Panc1 (cell line): Measurements from ENCODE around the gene MRC2. TPM values are rescaled to one million over a fixed set of nuclear protein-coding genes. Genes with fewer than 3 reads are reported as not detected.

Experiments
- ATAC-seq: fragments of 200-7000 bp; cut with Tn5 transposase; 2 replicates; pipeline ENCODE4 v1.9.1; 2020; ENCODE audit warnings: mild to moderate bottlenecking, moderate library complexity
- BruUV-seq: library from RNA; stranded (reverse); fragments of 400-500 nt; replicated peaks from 2 replicates; lab custom pipeline; 2021; lab: Mats Ljungman, UMichigan
- CTCF ChIA-PET: fragments of 300-600 bp; sonication (Branson Sonifier 250); formaldehyde crosslinking; loops from one replicate; lab custom pipeline; 2022; ENCODE audit warnings: antibody characterized with exemption; lab: Charles Lee
- POLR2A ChIA-PET: fragments of 300-600 bp; sonication (Branson Sonifier 250); formaldehyde crosslinking; loops from one replicate; lab custom pipeline; 2022; ENCODE audit warnings: antibody characterized with exemption; lab: Charles Lee
- DNase-seq: peaks from one replicate; pipeline ENCODE4 v3.0.0-alpha.2; 2010; ENCODE audit warnings: low read depth, low spot score
- H3K27ac ChIP-seq: 2 replicates; pipeline ENCODE4 v1.5.1; 2011; ENCODE audit warnings: mild to moderate bottlenecking, low read length, inconsistent platforms
- H3K27me3 ChIP-seq: fragments of 200-500 bp; sonication (Bioruptor generic); 2 replicates; pipeline ENCODE4 v1.6.0; 2014; ENCODE audit warnings: low read length, inconsistent platforms; ENCODE audit not compliant: control insufficient read depth, insufficient read depth
- H3K36me3 ChIP-seq: fragments of 200-500 bp; sonication (Bioruptor generic); 2 replicates; pipeline ENCODE4 v1.5.1; 2014; ENCODE audit warnings: inconsistent platforms, mild to moderate bottlenecking, low read length, moderate library complexity; ENCODE audit not compliant: control insufficient read depth, insufficient read depth
- H3K4me1 ChIP-seq: 2 replicates; pipeline ENCODE4 v1.5.1; 2011; ENCODE audit warnings: inconsistent platforms, mild to moderate bottlenecking, low read length, moderate library complexity; ENCODE audit not compliant: control insufficient read depth, insufficient read depth
- H3K4me3 ChIP-seq, 2 experiments: 2 replicates each; pipeline ENCODE4 v1.5.1; 2011 to 2012; ENCODE audit warnings: low read depth in 2 of 2, low read length in 2 of 2, mild to moderate bottlenecking in 2 of 2, inconsistent platforms in 1 of 2, moderate library complexity in 1 of 2
- H3K9me3 ChIP-seq: fragments of 200-500 bp; sonication (Bioruptor generic); 2 replicates; pipeline ENCODE4 v1.5.1; 2014; ENCODE audit warnings: low read depth, mild to moderate bottlenecking, inconsistent platforms, low read length, moderate library complexity; ENCODE audit not compliant: control insufficient read depth, insufficient read depth
- CTCF ChIP-seq: fragments of 450-650 bp; IDR thresholded peaks from 2 replicates; pipeline ENCODE4 v1.5.1; 2017; ENCODE audit warnings: mild to moderate bottlenecking
- POLR2AphosphoS5 ChIP-seq: IDR thresholded peaks from 2 replicates; pipeline ENCODE4 v1.6.1; 2012; ENCODE audit warnings: mild to moderate bottlenecking, low read depth, low read length, moderate library complexity
- SIN3A ChIP-seq: IDR thresholded peaks from 2 replicates; pipeline ENCODE4 v1.6.1; 2012; ENCODE audit warnings: low read depth, mild to moderate bottlenecking, low read length, moderate library complexity, borderline replicate concordance; ENCODE audit not compliant: insufficient read depth
- TCF7L2 ChIP-seq: IDR thresholded peaks from 2 replicates; pipeline ENCODE4 v1.6.1; 2011; ENCODE audit warnings: mild to moderate bottlenecking, low read depth, low read length, inconsistent platforms
- in situ Hi-C: cut with HindIII; loops from 2 replicates; pipeline ENCODE4 v1.10.0; 2016; ENCODE audit warnings: low sequenced_read_pairs, low pct_unique_long_range_greater_than_20kb
- intact Hi-C: fragments of 100-400 bp; cut with micrococcal nuclease; formaldehyde crosslinking; loops from one replicate; pipeline ENCODE4 v1.10.0; 2022; ENCODE audit not compliant: unreplicated experiment
- total RNA-seq: library from RNA; stranded (reverse); gene quantifications from one replicate; pipeline ENCODE4 v1.2.1, GENCODE V29; 2021; ENCODE audit not compliant: unreplicated experiment
- TF ChIP-seq, protein P1 (sequence below), 2 experiments: IDR thresholded peaks; 2 replicates each; pipeline ENCODE4 v1.6.1; 2011 to 2012; ENCODE audit warnings: low read depth in 2 of 2, control low read depth in 1 of 2, low read length in 1 of 2, mild to moderate bottlenecking in 1 of 2, moderate library complexity in 1 of 2; ENCODE audit not compliant: insufficient read depth in 1 of 2

Gene MRC2
- total RNA-seq, 1 experiment from 2014 or later, result 120 TPM

DNA sequence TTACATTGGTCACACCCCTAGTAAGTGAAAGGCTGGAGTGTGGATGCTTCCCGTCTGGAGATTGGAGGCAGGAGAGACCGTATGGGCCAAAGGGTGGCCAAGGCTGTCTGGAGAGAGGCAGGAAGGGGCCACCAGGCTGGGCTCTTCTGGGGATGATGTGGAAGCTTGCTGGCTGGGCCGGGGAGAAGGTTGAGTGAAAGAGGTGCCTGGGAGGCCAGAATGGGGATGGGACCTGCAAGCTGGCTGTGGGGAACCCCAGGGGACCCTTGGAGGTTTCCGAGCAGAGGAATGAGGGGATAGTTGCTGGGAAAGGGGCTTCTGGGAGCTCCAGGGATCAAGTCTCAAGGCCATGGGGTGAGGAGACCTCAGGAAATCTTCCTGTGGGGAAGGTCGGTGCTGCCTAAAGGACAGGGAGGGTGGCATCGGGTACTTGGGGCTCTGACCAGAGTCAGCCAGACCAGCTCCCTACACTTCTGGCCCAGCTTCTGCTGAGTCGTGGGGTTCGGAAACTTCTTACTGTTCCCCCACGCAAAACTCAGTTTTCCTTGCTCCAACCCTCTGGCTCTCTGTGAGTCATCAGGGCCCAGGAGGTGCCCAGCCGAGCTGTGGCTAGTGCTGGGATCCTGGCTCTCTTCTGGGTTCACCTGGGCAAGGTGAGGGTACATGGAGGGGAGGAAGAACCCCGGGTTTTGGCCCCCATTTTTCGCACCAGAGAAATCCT lies 3.1 kb downstream of the MRC2 start:
- ChIA-PET POLR2A (no interaction called here), CTCF (no interaction called here)
- TF ChIP-seq TCF7L2 (no peak), POLR2AphosphoS5 (no peak), SIN3A (no peak), CTCF (no peak)
- TF ChIP-seq, protein P1, sequence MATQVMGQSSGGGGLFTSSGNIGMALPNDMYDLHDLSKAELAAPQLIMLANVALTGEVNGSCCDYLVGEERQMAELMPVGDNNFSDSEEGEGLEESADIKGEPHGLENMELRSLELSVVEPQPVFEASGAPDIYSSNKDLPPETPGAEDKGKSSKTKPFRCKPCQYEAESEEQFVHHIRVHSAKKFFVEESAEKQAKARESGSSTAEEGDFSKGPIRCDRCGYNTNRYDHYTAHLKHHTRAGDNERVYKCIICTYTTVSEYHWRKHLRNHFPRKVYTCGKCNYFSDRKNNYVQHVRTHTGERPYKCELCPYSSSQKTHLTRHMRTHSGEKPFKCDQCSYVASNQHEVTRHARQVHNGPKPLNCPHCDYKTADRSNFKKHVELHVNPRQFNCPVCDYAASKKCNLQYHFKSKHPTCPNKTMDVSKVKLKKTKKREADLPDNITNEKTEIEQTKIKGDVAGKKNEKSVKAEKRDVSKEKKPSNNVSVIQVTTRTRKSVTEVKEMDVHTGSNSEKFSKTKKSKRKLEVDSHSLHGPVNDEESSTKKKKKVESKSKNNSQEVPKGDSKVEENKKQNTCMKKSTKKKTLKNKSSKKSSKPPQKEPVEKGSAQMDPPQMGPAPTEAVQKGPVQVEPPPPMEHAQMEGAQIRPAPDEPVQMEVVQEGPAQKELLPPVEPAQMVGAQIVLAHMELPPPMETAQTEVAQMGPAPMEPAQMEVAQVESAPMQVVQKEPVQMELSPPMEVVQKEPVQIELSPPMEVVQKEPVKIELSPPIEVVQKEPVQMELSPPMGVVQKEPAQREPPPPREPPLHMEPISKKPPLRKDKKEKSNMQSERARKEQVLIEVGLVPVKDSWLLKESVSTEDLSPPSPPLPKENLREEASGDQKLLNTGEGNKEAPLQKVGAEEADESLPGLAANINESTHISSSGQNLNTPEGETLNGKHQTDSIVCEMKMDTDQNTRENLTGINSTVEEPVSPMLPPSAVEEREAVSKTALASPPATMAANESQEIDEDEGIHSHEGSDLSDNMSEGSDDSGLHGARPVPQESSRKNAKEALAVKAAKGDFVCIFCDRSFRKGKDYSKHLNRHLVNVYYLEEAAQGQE (IDR thresholded peaks at IDR 0.05; ENCODE audit: insufficient read depth in 1 of 2, low read depth in 2 of 2, low read length in 1 of 2), result no peak
- ATAC-seq, result no peak
- no peaks in the 10 kb centered on the region for H3K36me3 ChIP-seq
- in situ Hi-C loops, result no loop called here
- intact Hi-C loops, result no loop called here
- no peak for DNase-seq
- peak overlapping the region; percentile 34 for H3K27ac ChIP-seq
- BruUV-seq, result no TSS peak
- peaks cover 32% of the 10 kb centered on the region for H3K4me1 ChIP-seq
- no peak overlapping the region for H3K4me3 ChIP-seq
- no peaks in the 10 kb centered on the region for H3K9me3 ChIP-seq
- H3K27me3 ChIP-seq, result no peaks in the 10 kb centered on the region

GRCh38 chr17:62631086-62631935 lies 3.8 kb downstream of the MRC2 start:
- no peak for ATAC-seq
- Histone ChIP-seq H3K9me3 (no peaks in the 10 kb centered on the region), H3K36me3 (no peaks in the 10 kb centered on the region), H3K4me1 (peaks cover 29% of the 10 kb centered on the region), H3K4me3 (no peak overlapping the region), H3K27ac (peak overlapping the region; percentile 5; the same call in 1 of the 2 replicates), H3K27me3 (no peaks in the 10 kb centered on the region)
- in situ Hi-C loops, result no loop called here
- ChIA-PET CTCF (no interaction called here), POLR2A (no interaction called here)
- intact Hi-C loops, result no loop called here
- DNase-seq, result no peak
- TF ChIP-seq CTCF (no peak), POLR2AphosphoS5 (no peak), TCF7L2 (no peak), SIN3A (no peak)
- TF ChIP-seq, protein P1 (IDR thresholded peaks at IDR 0.05; ENCODE audit: insufficient read depth in 1 of 2, low read depth in 2 of 2, low read length in 1 of 2), result no peak
- no TSS peak for BruUV-seq
